H9 (cell line): ENCODE results near the gene EFNB2. TPM values are rescaled to one million over a fixed set of nuclear protein-coding genes. Genes with fewer than 3 reads are reported as not detected.

Source experiments
- DNase-seq: peaks from one replicate; pipeline ENCODE4 v3.0.0-alpha.2; 2017
- H2AFZ ChIP-seq: one replicate; pipeline ENCODE4 v1.6.1; 2013; ENCODE audit warnings: mild to moderate bottlenecking, low read length, control low read depth, moderate library complexity
- H2AK5ac ChIP-seq: 2 replicates; pipeline ENCODE4 v1.6.1; 2013; ENCODE audit warnings: low read length, control low read depth, mixed read lengths; ENCODE audit not compliant: insufficient read length
- H2BK120ac ChIP-seq: one replicate; pipeline ENCODE4 v1.6.1; 2013; ENCODE audit warnings: low read depth, mild to moderate bottlenecking, low read length, control low read depth, inconsistent platforms; ENCODE audit not compliant: poor library complexity, severe bottlenecking
- H2BK12ac ChIP-seq: 2 replicates; pipeline ENCODE4 v1.6.1; 2013; ENCODE audit warnings: low read length, control low read depth, mixed read lengths, low read depth; ENCODE audit not compliant: insufficient read length
- H2BK15ac ChIP-seq: 2 replicates; pipeline ENCODE4 v1.6.1; 2013; ENCODE audit warnings: low read depth, low read length, control low read depth
- H2BK20ac ChIP-seq: one replicate; pipeline ENCODE4 v1.6.1; 2013; ENCODE audit warnings: low read depth, mild to moderate bottlenecking, low read length, control low read depth, inconsistent platforms; ENCODE audit not compliant: poor library complexity, severe bottlenecking
- H2BK5ac ChIP-seq: 2 replicates; pipeline ENCODE4 v1.6.1; 2013; ENCODE audit warnings: low read length, control low read depth, mixed read lengths; ENCODE audit not compliant: insufficient read length
- H3K14ac ChIP-seq: 2 replicates; pipeline ENCODE4 v1.6.1; 2013; ENCODE audit warnings: low read length, control low read depth; ENCODE audit not compliant: insufficient read depth
- H3K18ac ChIP-seq: 2 replicates; pipeline ENCODE4 v1.6.1; 2013; ENCODE audit warnings: low read depth, mild to moderate bottlenecking, mixed read lengths, low read length, control low read depth; ENCODE audit not compliant: insufficient read length
- H3K23ac ChIP-seq: 2 replicates; pipeline ENCODE4 v1.6.1; 2013; ENCODE audit warnings: low read length, control low read depth, mixed read lengths, low read depth; ENCODE audit not compliant: insufficient read length
- H3K23me2 ChIP-seq: 2 replicates; pipeline ENCODE4 v1.6.1; 2013; ENCODE audit warnings: low read depth, mild to moderate bottlenecking, mixed read lengths, low read length, control low read depth; ENCODE audit not compliant: insufficient read length, poor library complexity, severe bottlenecking
- H3K27ac ChIP-seq: 2 replicates; pipeline ENCODE4 v1.5.1; 2013; ENCODE audit warnings: low read length, control low read depth, mixed read lengths, low read depth; ENCODE audit not compliant: insufficient read length
- H3K27me3 ChIP-seq: 2 replicates; pipeline ENCODE4 v1.6.1; 2013; ENCODE audit warnings: low read length, control low read depth, inconsistent platforms; ENCODE audit not compliant: insufficient read depth
- H3K4ac ChIP-seq: 2 replicates; pipeline ENCODE4 v1.6.1; 2013; ENCODE audit warnings: low read depth, mild to moderate bottlenecking, control low read depth, inconsistent platforms, low read length, moderate library complexity
- H3K4me1 ChIP-seq: 2 replicates; pipeline ENCODE4 v1.6.1; 2013; ENCODE audit warnings: low read length, control low read depth, inconsistent platforms; ENCODE audit not compliant: insufficient read depth
- H3K4me2 ChIP-seq: 2 replicates; pipeline ENCODE4 v1.6.1; 2013; ENCODE audit warnings: low read length, control low read depth, mixed read lengths; ENCODE audit not compliant: insufficient read length, insufficient read depth
- H3K56ac ChIP-seq: 2 replicates; pipeline ENCODE4 v1.6.1; 2013; ENCODE audit warnings: low read depth, mild to moderate bottlenecking, mixed read lengths, low read length, control low read depth; ENCODE audit not compliant: insufficient read length
- H3K79me1 ChIP-seq: 2 replicates; pipeline ENCODE4 v1.6.1; 2013; ENCODE audit warnings: low read depth, mild to moderate bottlenecking, moderate library complexity, low read length, control low read depth, inconsistent platforms; ENCODE audit not compliant: insufficient read depth, poor library complexity, severe bottlenecking
- H3K79me2 ChIP-seq: 2 replicates; pipeline ENCODE4 v1.6.1; 2013; ENCODE audit warnings: low read length, control low read depth, inconsistent platforms; ENCODE audit not compliant: insufficient read depth
- H3K9ac ChIP-seq: 2 replicates; pipeline ENCODE4 v1.6.1; 2013; ENCODE audit warnings: low read length, control low read depth, mixed read lengths; ENCODE audit not compliant: insufficient read length; ENCODE audit errors: extremely low read depth
- H3K9me3 ChIP-seq: one replicate; pipeline ENCODE4 v1.6.1; 2013; ENCODE audit warnings: low read depth, low read length, inconsistent platforms; ENCODE audit not compliant: control insufficient read depth
- H3T11ph ChIP-seq: one replicate; pipeline ENCODE4 v1.6.1; 2013; ENCODE audit warnings: mild to moderate bottlenecking, low read length, control low read depth, inconsistent platforms
- H4K20me1 ChIP-seq: one replicate; pipeline ENCODE4 v1.6.1; 2013; ENCODE audit not compliant: control insufficient read depth, insufficient read length, insufficient read depth
- H4K5ac ChIP-seq: 2 replicates; pipeline ENCODE4 v1.6.1; 2013; ENCODE audit warnings: low read depth, mild to moderate bottlenecking, mixed read lengths, low read length, control low read depth; ENCODE audit not compliant: insufficient read length
- H4K8ac ChIP-seq: replicated peaks from 2 replicates; pipeline ENCODE4 v1.6.1; 2013; ENCODE audit warnings: low read length, control low read depth, mixed read lengths, low read depth; ENCODE audit not compliant: insufficient read length
- H4K91ac ChIP-seq: 2 replicates; pipeline ENCODE4 v1.6.1; 2013; ENCODE audit warnings: low read depth, mild to moderate bottlenecking, moderate library complexity, mixed read lengths, low read length, control low read depth; ENCODE audit not compliant: insufficient read length
- H3K27ac Mint-ChIP-seq, 3 experiments: 2 replicates in 2 of 3; 3 replicates in 1 of 3; pipeline ENCODE4 v1.8.0; 2020 to 2021; ENCODE audit warnings: mixed read lengths in 3 of 3, mild to moderate bottlenecking in 1 of 3, moderate library complexity in 1 of 3
- H3K27me3 Mint-ChIP-seq: 2 replicates; pipeline ENCODE4 v1.8.0; 2021; ENCODE audit warnings: low read depth, mild to moderate bottlenecking, moderate library complexity, mixed read lengths
- H3K36me3 Mint-ChIP-seq, 3 experiments: 2 replicates in 2 of 3; 3 replicates in 1 of 3; pipeline ENCODE4 v1.8.0; 2020 to 2021; ENCODE audit warnings: low read depth in 3 of 3, mixed read lengths in 3 of 3; ENCODE audit not compliant: insufficient read depth in 1 of 3
- H3K4me1 Mint-ChIP-seq, 2 experiments: 2 replicates each; pipeline ENCODE4 v1.8.0; 2020; ENCODE audit warnings: mixed read lengths in 2 of 2
- H3K4me3 Mint-ChIP-seq, 2 experiments: 2 replicates in 1 of 2; 3 replicates in 1 of 2; pipeline ENCODE4 v1.8.0; 2020 to 2021; ENCODE audit warnings: mild to moderate bottlenecking in 2 of 2, mixed read lengths in 2 of 2, moderate library complexity in 1 of 2
- H3K9me3 Mint-ChIP-seq, 2 experiments: 2 replicates in 1 of 2; 3 replicates in 1 of 2; pipeline ENCODE4 v1.8.0; 2020; ENCODE audit warnings: mild to moderate bottlenecking in 2 of 2, mixed read lengths in 2 of 2, moderate library complexity in 1 of 2
- CTCF ChIP-seq: fragments of 200-600 bp; sonication (generic); conservative IDR thresholded peaks from 3 replicates; pipeline ENCODE4 v1.8.0; 2021; ENCODE audit warnings: antibody characterized with exemption, mild to moderate bottlenecking
- WGBS: extraction: QIAGEN DNeasy Blood & Tissue Kit; methylation state at CpG from one replicate; pipeline ENCODE4 v1.1.7; 2013; ENCODE audit warnings: missing lambda C conversion rate, low lambda C conversion rate, mixed read lengths; ENCODE audit not compliant: insufficient read length; ENCODE audit errors: extremely low coverage; 5-methylcytosine and 5-hydroxymethylcytosine counted together
- total RNA-seq: library from RNA; stranded (reverse); gene quantifications from 2 replicates; pipeline ENCODE4 v1.2.1, GENCODE V29; 2021

The EFNB2 gene
- total RNA-seq, 1 experiment from 2014 or later = 12.7 TPM

- Mint-ChIP-seq H3K27ac (peak overlapping the region in 1 of 3 experiments; percentile 26; a peak in 1 of 7 replicates), H3K4me1 (peaks cover 20 to 28% of the 10 kb centered on the region in 2 experiments), H3K36me3 (no peaks in the 10 kb centered on the region; a peak in 1 of 7 replicates), H3K27me3 (no peaks in the 10 kb centered on the region), H3K4me3 (no peak overlapping the region), H3K9me3 (no peaks in the 10 kb centered on the region)
- no peak overlapping the region for H3K14ac ChIP-seq
- no peak overlapping the region for H2BK12ac ChIP-seq
- H2AFZ ChIP-seq = no peak overlapping the region
- no peak overlapping the region for H3K23ac ChIP-seq
- no peak overlapping the region for H3K27ac ChIP-seq
- no peak for DNase-seq
- no peak overlapping the region for H2BK15ac ChIP-seq
- H3K9ac ChIP-seq = no peak overlapping the region
- no peaks in the 10 kb centered on the region for H3K23me2 ChIP-seq
- no peaks in the 10 kb centered on the region for H3K27me3 ChIP-seq
- WGBS = no CpG with 5 or more reads among the region's 9 CpGs
- no peaks in the 10 kb centered on the region for H3K9me3 ChIP-seq
- no peak for TF ChIP-seq CTCF
- no peak overlapping the region for H2AK5ac ChIP-seq
- peaks cover 3% of the 10 kb centered on the region; the same call in 1 of the 2 replicates for H3K79me2 ChIP-seq
- no peak overlapping the region for H2BK120ac ChIP-seq
- H3K4me1 ChIP-seq = peaks cover 3% of the 10 kb centered on the region; the same call in 1 of the 2 replicates
- no peaks in the 10 kb centered on the region for H4K20me1 ChIP-seq
- H3K4me2 ChIP-seq = no peak overlapping the region
- no peak overlapping the region for H4K8ac ChIP-seq
- no peak overlapping the region for H4K5ac ChIP-seq
- H3K56ac ChIP-seq = no peak overlapping the region
- no peak overlapping the region for H3K4ac ChIP-seq
- no peak overlapping the region for H3K18ac ChIP-seq
- H3K79me1 ChIP-seq = no peaks in the 10 kb centered on the region
- H2BK20ac ChIP-seq = no peak overlapping the region
- H3T11ph ChIP-seq = no peak overlapping the region
- H4K91ac ChIP-seq = no peak overlapping the region
- no peak overlapping the region for H2BK5ac ChIP-seq
Observed at GRCh38 chr13:106503730-106504453, 31.6 kb downstream of the EFNB2 start.
